GM10266 (cell line): Measurements from ENCODE around the gene PDE10A.

Experiments used
- DNase-seq: peaks from one replicate; pipeline ENCODE4 v3.0.0; 2012; ENCODE audit errors: extremely low spot score
- TF ChIP-seq, protein P1 (sequence below): IDR thresholded peaks from 2 replicates; pipeline ENCODE4 v1.5.1; 2012; ENCODE audit warnings: mild to moderate bottlenecking, low read depth; ENCODE audit not compliant: control insufficient read depth, insufficient read depth; ENCODE audit errors: missing control alignments

PDE10A gene

GRCh38 chr6:165575158-165575549 is 87.9 kb downstream of the PDE10A start:
- no peak for DNase-seq
- TF ChIP-seq, protein P1, sequence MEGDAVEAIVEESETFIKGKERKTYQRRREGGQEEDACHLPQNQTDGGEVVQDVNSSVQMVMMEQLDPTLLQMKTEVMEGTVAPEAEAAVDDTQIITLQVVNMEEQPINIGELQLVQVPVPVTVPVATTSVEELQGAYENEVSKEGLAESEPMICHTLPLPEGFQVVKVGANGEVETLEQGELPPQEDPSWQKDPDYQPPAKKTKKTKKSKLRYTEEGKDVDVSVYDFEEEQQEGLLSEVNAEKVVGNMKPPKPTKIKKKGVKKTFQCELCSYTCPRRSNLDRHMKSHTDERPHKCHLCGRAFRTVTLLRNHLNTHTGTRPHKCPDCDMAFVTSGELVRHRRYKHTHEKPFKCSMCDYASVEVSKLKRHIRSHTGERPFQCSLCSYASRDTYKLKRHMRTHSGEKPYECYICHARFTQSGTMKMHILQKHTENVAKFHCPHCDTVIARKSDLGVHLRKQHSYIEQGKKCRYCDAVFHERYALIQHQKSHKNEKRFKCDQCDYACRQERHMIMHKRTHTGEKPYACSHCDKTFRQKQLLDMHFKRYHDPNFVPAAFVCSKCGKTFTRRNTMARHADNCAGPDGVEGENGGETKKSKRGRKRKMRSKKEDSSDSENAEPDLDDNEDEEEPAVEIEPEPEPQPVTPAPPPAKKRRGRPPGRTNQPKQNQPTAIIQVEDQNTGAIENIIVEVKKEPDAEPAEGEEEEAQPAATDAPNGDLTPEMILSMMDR = no peak

- TF ChIP-seq, protein P1 = no peak
- no peak for DNase-seq
Measured at GRCh38 chr6:165574220-165575157, 88.6 kb downstream of the PDE10A start.

- TF ChIP-seq, protein P1 = no peak
- DNase-seq = no peak
Measured at GRCh38 chr6:165573671-165574070, 89.4 kb downstream of the PDE10A start.

GRCh38 chr6:165571721-165572132 is 91.3 kb downstream of the PDE10A start:
- DNase-seq = no peak
- TF ChIP-seq, protein P1 = no peak

DNA sequence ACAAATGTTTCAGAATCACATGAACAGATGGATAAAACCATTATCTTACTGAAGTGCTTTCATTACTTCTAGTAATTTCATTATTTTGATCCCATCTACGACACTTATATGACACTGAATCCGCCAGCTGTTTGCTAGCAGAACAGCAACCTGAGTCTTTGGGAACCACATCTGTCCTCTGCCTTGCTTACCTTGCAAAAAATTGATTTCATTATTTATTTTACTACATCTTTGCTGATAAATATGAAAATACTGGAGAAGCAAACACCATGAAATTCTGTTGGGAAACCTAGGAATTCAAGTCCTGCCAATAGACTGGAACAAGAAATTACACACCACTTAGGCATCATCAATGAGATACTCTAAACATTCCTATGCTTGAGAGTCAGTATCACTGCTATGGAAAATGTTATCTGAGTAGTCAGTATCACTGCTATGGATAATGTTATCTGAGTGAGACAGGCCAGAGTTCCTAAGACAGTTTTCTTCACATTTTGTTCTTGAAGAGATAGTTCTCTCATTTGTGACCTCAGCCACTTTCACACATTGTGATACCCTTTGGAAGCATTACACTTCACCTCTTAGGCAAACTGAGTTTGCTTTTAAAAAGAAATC is 91.9 kb downstream of the PDE10A start:
- no peak for DNase-seq
- TF ChIP-seq, protein P1 = no peak

DNA sequence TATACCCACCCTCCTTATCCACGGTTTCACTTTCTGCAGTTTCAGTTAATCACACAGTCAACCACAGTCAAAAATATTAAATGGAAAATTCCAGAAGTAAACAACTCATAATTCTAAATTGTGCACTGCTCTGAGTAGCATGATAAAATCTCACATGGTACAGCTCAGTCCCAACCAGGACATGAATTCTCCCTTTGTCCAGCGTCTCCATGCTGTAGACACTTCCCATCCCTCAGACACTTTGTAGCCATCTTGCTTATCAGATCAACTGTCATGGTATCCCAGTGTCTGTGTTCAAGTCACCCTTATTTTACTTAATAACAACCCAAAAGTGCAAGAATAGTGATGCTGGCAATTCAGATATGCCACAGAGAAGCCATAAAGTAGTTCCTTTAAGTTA is 94.7 kb downstream of the PDE10A start:
- TF ChIP-seq, protein P1 = no peak
- DNase-seq = no peak
